Measurements from ENCODE around the gene STAM. TPM values are rescaled to one million over a fixed set of nuclear protein-coding genes. Genes with fewer than 3 reads are reported as not detected.

STAM gene
- total and polyA plus RNA-seq, 9 of the 15 experiments (the other 6 are each of a cell fraction or from before 2014, with no cell fraction given) = 13.8 to 33.5 (median 26.4) TPM

- no peak for TF ChIP-seq ZNF780A (CRISPR knock-in tag; IDR thresholded peaks at IDR 0.05)
- TF ChIP-seq FOXK1 (CRISPR knock-in tag; IDR thresholded peaks at IDR 0.05; ENCODE audit: borderline replicate concordance) = no peak
- no peak for TF ChIP-seq ZBTB33 (CRISPR knock-in tag; IDR thresholded peaks at IDR 0.05)
- no peak for TF ChIP-seq PURB (CRISPR knock-in tag; IDR thresholded peaks at IDR 0.05; ENCODE audit: low read depth)
- no peak for TF ChIP-seq ZBTB49 (CRISPR knock-in tag; IDR thresholded peaks at IDR 0.05; ENCODE audit: borderline replicate concordance)
- TF ChIP-seq FOSL1 (tag; conservative IDR thresholded peaks at IDR 0.05) = no peak
- TF ChIP-seq CEBPB (tag; IDR thresholded peaks at IDR 0.05) = peak; percentile 95
- no peak for TF ChIP-seq PTBP1 (IDR thresholded peaks at IDR 0.05; ENCODE audit: low read depth, low read length)
- TF ChIP-seq CCNT2 (IDR thresholded peaks at IDR 0.05; ENCODE audit: borderline replicate concordance, extremely low read depth, insufficient read length, low read depth, low read length) = peak; percentile 42
- 0 out of 2 replicates have a peak, but pooled peaks have one; percentile 20 for TF ChIP-seq FOXM1 (IDR thresholded peaks at IDR 0.05; ENCODE audit: low read depth)
- no peak for TF ChIP-seq FOXM1 (CRISPR knock-in tag; IDR thresholded peaks at IDR 0.05; ENCODE audit: low read depth)
- peak; percentile 15; the same call in 1 of the 2 replicates for TF ChIP-seq NFE2L1 (tag; IDR thresholded peaks at IDR 0.05; ENCODE audit: borderline replicate concordance, low read depth)
- TF ChIP-seq ZNF217 (CRISPR knock-in tag; IDR thresholded peaks at IDR 0.05) = no peak
- TF ChIP-seq CC2D1A (IDR thresholded peaks at IDR 0.05) = no peak
- TF ChIP-seq ZNF707 (CRISPR knock-in tag; conservative IDR thresholded peaks at IDR 0.05) = no peak
- TF ChIP-seq ZNF274 (IDR thresholded peaks at IDR 0.05; ENCODE audit: borderline replicate concordance, low read depth, low read length) = no peak
- TF ChIP-seq DPF2 (IDR thresholded peaks at IDR 0.05) = peak; percentile 84
- TF ChIP-seq HMG20B (CRISPR knock-in tag; IDR thresholded peaks at IDR 0.05) = no peak
- no peak for TF ChIP-seq STAT6 (CRISPR knock-in tag; IDR thresholded peaks at IDR 0.05)
- TF ChIP-seq RAD51 (IDR thresholded peaks at IDR 0.05; ENCODE audit: borderline replicate concordance, low read depth) = no peak
- no peak for TF ChIP-seq TEAD1 (CRISPR knock-in tag; IDR thresholded peaks at IDR 0.05)
- peak; percentile 32; the same call in 1 of the 2 replicates for TF ChIP-seq TCF3 (CRISPR knock-in tag; IDR thresholded peaks at IDR 0.05)
- TF ChIP-seq XRCC4 (IDR thresholded peaks at IDR 0.05; ENCODE audit: extremely low read depth, insufficient read depth, insufficient read length) = no peak
Measured at GRCh38 chr10:17616403-17617030, 27.4 kb upstream of the STAM start (continued).
